Panc1 (cell line): ENCODE data around the gene TMEM163.

Source experiments
- CTCF ChIP-seq: fragments of 450-650 bp; IDR thresholded peaks from 2 replicates; pipeline ENCODE4 v1.5.1; 2017; ENCODE audit warnings: mild to moderate bottlenecking
- POLR2AphosphoS5 ChIP-seq: IDR thresholded peaks from 2 replicates; pipeline ENCODE4 v1.6.1; 2012; ENCODE audit warnings: mild to moderate bottlenecking, low read depth, low read length, moderate library complexity
- REST ChIP-seq, 2 experiments: IDR thresholded peaks; 2 replicates each; pipeline ENCODE4 v1.6.1; 2011 to 2012; ENCODE audit warnings: low read depth in 2 of 2, control low read depth in 1 of 2, low read length in 1 of 2, mild to moderate bottlenecking in 1 of 2, moderate library complexity in 1 of 2; ENCODE audit not compliant: insufficient read depth in 1 of 2
- SIN3A ChIP-seq: IDR thresholded peaks from 2 replicates; pipeline ENCODE4 v1.6.1; 2012; ENCODE audit warnings: low read depth, mild to moderate bottlenecking, low read length, moderate library complexity, borderline replicate concordance; ENCODE audit not compliant: insufficient read depth
- TCF7L2 ChIP-seq: IDR thresholded peaks from 2 replicates; pipeline ENCODE4 v1.6.1; 2011; ENCODE audit warnings: mild to moderate bottlenecking, low read depth, low read length, inconsistent platforms

GRCh38 chr2:134420259-134420658 is 298.5 kb downstream of the TMEM163 start:
- no peak for TF ChIP-seq CTCF
- no peak for TF ChIP-seq TCF7L2
- no peak for TF ChIP-seq POLR2AphosphoS5
- TF ChIP-seq SIN3A: no peak
- TF ChIP-seq REST (IDR thresholded peaks at IDR 0.05; ENCODE audit: insufficient read depth in 1 of 2, low read depth in 2 of 2, low read length in 1 of 2): no peak
